ENCODE measurements around the gene GAPDH. TPM values are rescaled to one million over a fixed set of nuclear protein-coding genes. Genes with fewer than 3 reads are reported as not detected.

The GAPDH gene
- total RNA-seq, 1 donor from 2014 or later, result 4,076 TPM

GRCh38 chr12:6529291-6529737 lies 5.0 kb upstream of the GAPDH start:
- DNase-seq (ENCODE audit: low spot score), result no peak

DNA sequence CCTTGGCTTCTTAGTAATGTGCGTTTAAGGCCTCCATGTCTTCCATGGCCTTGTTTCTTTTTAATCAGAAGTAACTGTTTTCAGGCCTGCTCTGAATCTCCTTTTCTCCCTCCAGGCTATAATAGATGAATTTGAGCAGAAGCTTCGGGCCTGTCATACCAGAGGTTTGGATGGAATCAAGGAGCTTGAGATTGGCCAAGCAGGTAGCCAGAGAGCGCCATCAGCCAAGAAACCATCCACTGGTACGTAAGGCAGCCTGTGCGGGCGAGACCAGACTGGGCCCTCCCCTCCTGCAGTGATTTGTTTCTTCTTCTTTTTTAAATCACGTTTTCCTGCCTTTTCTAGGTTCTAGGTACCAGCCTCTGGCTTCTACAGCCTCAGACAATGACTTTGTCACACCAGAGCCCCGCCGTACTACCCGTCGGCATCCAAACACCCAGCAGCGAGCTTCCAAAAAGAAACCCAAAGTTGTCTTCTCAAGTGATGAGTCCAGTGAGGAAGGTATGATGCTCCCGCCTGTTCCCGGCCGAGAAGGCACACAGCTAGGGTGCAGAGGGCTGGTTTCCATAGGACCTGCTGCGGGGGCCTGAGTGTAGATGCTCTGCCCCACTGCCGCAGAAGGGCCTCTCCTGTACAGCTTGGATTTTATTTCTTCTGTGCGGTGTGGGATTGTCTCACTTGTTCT lies 3.6 kb upstream of the GAPDH start:
- no peak for DNase-seq (ENCODE audit: low spot score)

DNA sequence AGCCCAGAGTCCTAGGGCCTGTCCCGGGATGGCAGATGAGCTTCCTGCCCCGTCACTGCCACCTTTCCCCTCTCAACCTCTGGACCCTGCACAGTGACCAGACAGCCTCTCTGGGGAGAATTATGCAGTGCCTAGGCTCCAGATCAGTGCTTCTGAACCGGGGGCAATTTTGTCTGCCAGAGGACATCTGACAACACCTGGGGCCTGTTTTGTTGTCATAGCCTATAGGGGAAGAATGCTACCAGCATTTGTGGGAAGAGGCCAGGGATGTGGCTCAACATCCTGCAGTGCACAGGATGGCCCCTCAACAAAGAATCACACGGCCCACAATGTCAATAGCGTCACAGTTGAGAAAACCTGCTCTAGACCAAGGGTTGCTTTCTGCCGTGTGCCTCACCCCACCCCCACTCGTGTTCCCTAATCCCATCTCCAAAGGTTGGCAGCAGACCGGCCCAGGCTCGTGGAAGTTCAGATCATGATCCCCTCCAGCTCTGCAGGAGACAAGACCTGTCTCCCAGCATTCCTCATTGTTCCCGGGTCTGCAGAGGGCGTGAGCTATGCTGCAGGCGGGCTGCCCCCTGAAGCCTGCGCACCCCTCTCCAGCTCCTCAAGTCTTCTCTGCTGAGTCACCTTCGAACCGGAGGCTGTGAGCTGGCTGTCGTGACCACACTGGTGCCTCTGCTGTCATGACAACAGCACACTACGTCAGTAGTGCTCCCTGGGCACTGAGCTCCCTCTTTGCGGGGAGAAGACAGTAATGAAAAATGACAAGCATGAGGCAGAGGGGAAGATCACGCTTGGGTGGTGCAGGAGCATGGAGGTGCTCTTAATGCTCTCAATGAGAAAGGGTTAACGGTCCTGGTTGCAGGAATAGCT lies 2.0 kb upstream of the GAPDH start:
- peak; percentile 93 for DNase-seq (ENCODE audit: low spot score)

DNA sequence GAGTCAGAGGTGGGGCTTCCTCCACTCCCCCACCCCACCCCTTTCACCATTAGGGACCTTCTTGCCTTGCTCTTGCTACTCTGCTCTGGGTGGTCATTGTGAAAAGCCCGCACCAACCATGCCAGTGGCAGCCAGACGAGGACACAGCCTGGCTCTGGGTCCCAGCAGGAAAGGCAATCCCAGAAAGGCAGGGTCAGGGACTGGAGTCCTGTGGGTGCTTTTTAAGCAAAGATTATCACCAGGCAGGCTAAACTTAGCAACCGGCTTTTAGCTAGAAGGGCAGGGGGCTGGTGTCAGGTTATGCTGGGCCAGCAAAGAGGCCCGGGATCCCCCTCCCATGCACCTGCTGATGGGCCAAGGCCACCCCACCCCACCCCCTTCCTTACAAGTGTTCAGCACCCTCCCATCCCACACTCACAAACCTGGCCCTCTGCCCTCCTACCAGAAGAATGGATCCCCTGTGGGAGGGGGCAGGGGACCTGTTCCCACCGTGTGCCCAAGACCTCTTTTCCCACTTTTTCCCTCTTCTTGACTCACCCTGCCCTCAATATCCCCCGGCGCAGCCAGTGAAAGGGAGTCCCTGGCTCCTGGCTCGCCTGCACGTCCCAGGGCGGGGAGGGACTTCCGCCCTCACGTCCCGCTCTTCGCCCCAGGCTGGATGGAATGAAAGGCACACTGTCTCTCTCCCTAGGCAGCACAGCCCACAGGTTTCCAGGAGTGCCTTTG lies 1.2 kb upstream of the GAPDH start:
- DNase-seq (ENCODE audit: low spot score), result peak; percentile 92

- DNase-seq (ENCODE audit: low spot score), result no peak
Observed at GRCh38 chr12:6533653-6533922, 729 bp upstream of the GAPDH start.

DNA sequence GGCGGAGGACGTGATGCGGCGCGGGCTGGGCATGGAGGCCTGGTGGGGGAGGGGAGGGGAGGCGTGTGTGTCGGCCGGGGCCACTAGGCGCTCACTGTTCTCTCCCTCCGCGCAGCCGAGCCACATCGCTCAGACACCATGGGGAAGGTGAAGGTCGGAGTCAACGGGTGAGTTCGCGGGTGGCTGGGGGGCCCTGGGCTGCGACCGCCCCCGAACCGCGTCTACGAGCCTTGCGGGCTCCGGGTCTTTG lies 303 bp downstream of the GAPDH start:
- no peak for DNase-seq (ENCODE audit: low spot score)

DNA sequence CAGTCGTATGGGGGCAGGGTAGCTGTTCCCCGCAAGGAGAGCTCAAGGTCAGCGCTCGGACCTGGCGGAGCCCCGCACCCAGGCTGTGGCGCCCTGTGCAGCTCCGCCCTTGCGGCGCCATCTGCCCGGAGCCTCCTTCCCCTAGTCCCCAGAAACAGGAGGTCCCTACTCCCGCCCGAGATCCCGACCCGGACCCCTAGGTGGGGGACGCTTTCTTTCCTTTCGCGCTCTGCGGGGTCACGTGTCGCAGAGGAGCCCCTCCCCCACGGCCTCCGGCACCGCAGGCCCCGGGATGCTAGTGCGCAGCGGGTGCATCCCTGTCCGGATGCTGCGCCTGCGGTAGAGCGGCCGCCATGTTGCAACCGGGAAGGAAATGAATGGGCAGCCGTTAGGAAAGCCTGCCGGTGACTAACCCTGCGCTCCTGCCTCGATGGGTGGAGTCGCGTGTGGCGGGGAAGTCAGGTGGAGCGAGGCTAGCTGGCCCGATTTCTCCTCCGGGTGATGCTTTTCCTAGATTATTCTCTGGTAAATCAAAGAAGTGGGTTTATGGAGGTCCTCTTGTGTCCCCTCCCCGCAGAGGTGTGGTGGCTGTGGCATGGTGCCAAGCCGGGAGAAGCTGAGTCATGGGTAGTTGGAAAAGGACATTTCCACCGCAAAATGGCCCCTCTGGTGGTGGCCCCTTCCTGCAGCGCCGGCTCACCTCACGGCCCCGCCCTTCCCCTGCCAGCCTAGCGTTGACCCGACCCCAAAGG lies 804 bp downstream of the GAPDH start:
- peak; percentile 59 for DNase-seq (ENCODE audit: low spot score)

DNA sequence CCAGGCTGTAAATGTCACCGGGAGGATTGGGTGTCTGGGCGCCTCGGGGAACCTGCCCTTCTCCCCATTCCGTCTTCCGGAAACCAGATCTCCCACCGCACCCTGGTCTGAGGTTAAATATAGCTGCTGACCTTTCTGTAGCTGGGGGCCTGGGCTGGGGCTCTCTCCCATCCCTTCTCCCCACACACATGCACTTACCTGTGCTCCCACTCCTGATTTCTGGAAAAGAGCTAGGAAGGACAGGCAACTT lies 1.3 kb downstream of the GAPDH start:
- no peak for DNase-seq (ENCODE audit: low spot score)

- DNase-seq (ENCODE audit: low spot score), result no peak
Observed at GRCh38 chr12:6535960-6536847, 1.9 kb downstream of the GAPDH start.

GRCh38 chr12:6536894-6537579 lies 2.7 kb downstream of the GAPDH start:
- DNase-seq (ENCODE audit: low spot score), result no peak

DNA sequence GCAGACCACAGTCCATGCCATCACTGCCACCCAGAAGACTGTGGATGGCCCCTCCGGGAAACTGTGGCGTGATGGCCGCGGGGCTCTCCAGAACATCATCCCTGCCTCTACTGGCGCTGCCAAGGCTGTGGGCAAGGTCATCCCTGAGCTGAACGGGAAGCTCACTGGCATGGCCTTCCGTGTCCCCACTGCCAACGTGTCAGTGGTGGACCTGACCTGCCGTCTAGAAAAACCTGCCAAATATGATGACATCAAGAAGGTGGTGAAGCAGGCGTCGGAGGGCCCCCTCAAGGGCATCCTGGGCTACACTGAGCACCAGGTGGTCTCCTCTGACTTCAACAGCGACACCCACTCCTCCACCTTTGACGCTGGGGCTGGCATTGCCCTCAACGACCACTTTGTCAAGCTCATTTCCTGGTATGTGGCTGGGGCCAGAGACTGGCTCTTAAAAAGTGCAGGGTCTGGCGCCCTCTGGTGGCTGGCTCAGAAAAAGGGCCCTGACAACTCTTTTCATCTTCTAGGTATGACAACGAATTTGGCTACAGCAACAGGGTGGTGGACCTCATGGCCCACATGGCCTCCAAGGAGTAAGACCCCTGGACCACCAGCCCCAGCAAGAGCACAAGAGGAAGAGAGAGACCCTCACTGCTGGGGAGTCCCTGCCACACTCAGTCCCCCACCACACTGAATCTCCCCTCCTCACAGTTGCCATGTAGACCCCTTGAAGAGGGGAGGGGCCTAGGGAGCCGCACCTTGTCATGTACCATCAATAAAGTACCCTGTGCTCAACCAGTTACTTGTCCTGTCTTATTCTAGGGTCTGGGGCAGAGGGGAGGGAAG lies 3.5 kb downstream of the GAPDH start:
- DNase-seq (ENCODE audit: low spot score), result peak; percentile 74

DNA sequence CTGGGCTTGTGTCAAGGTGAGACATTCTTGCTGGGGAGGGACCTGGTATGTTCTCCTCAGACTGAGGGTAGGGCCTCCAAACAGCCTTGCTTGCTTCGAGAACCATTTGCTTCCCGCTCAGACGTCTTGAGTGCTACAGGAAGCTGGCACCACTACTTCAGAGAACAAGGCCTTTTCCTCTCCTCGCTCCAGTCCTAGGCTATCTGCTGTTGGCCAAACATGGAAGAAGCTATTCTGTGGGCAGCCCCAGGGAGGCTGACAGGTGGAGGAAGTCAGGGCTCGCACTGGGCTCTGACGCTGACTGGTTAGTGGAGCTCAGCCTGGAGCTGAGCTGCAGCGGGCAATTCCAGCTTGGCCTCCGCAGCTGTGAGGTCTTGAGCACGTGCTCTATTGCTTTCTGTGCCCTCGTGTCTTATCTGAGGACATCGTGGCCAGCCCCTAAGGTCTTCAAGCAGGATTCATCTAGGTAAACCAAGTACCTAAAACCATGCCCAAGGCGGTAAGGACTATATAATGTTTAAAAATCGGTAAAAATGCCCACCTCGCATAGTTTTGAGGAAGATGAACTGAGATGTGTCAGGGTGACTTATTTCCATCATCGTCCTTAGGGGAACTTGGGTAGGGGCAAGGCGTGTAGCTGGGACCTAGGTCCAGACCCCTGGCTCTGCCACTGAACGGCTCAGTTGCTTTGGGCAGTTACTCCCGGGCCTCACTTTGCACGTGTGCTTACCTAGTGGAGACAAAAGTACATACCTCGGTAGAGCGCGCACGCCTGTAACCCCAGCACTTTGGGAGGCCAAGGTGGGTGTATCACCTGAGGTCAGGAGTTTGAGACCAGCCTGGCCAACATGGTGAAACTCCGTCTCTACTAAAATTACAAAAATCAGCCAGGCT lies 4.3 kb downstream of the GAPDH start:
- DNase-seq (ENCODE audit: low spot score), result no peak

DNA sequence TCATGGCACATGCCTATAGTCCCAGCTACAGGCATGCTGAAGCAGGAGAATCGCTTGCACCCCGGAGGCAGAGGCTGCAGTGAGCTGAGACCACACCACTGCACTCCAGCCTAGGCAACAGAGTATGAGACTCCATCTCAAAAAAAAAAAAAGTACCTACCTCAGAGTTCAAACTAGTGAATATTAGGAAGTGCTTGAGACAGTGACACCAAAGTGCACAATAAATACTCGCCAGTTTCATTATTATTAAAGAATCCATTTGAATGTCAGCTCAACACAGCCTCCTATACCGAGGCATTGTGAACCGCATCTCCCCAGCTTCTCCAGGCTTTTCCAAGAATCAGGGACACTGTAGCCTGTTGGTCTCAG lies 5.0 kb downstream of the GAPDH start:
- no peak for DNase-seq (ENCODE audit: low spot score)

DNA sequence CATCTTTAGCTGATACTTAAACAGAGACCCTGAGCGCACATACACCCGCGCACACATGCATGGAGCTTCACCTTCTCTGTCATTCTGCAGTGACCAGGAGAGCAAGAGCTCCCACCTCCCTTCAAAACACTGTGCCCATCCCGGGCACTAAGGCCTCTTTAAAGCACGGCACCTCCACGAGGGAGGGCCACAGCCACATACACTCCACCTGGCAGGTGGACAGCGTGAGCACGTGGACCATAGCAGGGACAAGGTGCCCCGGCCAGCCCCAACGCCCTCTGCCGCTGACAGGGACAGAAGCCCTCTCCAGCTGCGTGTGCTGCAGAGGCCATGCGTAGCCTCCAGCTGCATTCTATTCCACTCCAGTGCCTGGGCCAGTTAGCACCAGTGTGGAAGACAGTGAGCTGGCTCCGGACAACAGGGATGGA lies 5.4 kb downstream of the GAPDH start:
- DNase-seq (ENCODE audit: low spot score), result no peak

DNA sequence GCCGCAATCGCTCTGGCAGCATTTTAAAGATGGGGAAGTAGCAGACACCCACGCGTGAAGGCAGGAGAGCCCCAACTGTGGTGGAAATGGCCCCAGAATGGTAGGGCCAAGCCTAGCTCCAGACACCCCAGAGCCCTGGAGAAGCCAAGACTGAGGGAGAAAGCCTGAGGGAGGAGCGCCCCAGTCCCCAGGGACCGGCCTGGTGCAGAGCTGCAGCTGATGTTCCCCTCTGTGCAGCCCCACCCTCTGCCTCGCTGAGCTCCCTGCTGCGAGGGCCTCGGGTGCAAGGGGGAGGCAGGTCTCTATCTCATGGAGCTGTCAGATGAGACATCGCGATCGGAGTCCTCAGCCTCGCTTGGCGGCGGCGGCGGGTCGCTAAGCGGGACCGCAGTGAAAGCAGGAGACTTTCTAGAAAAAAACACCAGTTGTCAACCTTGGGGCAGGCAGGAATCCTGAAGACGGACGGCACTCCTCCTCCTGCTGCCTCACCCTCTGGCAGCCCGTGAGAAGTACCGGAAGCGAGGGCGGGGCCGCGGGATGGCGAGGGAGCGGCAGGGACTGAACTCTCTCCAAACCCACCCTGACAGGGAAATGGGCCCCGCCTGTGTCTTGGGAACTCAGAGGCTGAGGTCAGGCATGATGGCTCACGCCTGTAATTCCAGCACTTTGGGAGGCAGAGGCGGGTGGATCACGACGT lies 6.0 kb downstream of the GAPDH start:
- DNase-seq (ENCODE audit: low spot score), result peak; percentile 97

GRCh38 chr12:6541371-6542165 lies 7.3 kb downstream of the GAPDH start:
- no peak for DNase-seq (ENCODE audit: low spot score)

- DNase-seq (ENCODE audit: low spot score), result no peak
Observed at GRCh38 chr12:6542209-6543009, 8.1 kb downstream of the GAPDH start.

Measured in umbilical cord (tissue), 2 donors.